IMR-90 (cell line): Measurements from ENCODE around the gene ADAMTS6. TPM values are rescaled to one million over a fixed set of nuclear protein-coding genes. Genes with fewer than 3 reads are reported as not detected.

ENCODE experiments used
- ATAC-seq: fragments of 200-7000 bp; cut with Tn5 transposase; 2 replicates; pipeline ENCODE4 v1.9.1; 2020; ENCODE audit warnings: low read depth, mild to moderate bottlenecking, moderate library complexity
- BruUV-seq: library from RNA; stranded (reverse); fragments of 400-500 nt; replicated peaks from 2 replicates; lab custom pipeline; 2021; lab: Mats Ljungman, UMichigan
- CTCF ChIA-PET: fragments of 300-600 bp; formaldehyde crosslinking; extraction: SDS; loops from one replicate; lab custom pipeline; 2021; ENCODE audit warnings: antibody characterized with exemption; lab: Yijun Ruan, JAX
- POLR2A ChIA-PET: fragments of 300-600 bp; sonication (Branson Sonifier 250); formaldehyde crosslinking; loops from one replicate; lab custom pipeline; 2022; ENCODE audit warnings: antibody characterized with exemption; ENCODE audit not compliant: unreplicated experiment; lab: Charles Lee
- DNase-seq: peaks from one replicate; pipeline ENCODE4 v3.0.0; 2013
- H2AFZ ChIP-seq: replicated peaks from 2 replicates; pipeline ENCODE3; 2013; ENCODE audit warnings: low read length, mild to moderate bottlenecking; ENCODE audit not compliant: poor library complexity
- H2AK5ac ChIP-seq: 2 replicates; pipeline ENCODE4 v1.6.1; 2013; ENCODE audit warnings: low read depth, low read length, inconsistent platforms
- H2AK9ac ChIP-seq: replicated peaks from 2 replicates; pipeline ENCODE3; 2013; ENCODE audit warnings: mild to moderate bottlenecking, low read depth, low read length, moderate library complexity; ENCODE audit not compliant: poor library complexity
- H2BK120ac ChIP-seq: 2 replicates; pipeline ENCODE4 v1.6.1; 2013; ENCODE audit warnings: low read depth, low read length, inconsistent platforms
- H2BK15ac ChIP-seq: 3 replicates; pipeline ENCODE4 v1.6.1; 2013; ENCODE audit warnings: low read depth, low read length, inconsistent platforms
- H2BK20ac ChIP-seq: 2 replicates; pipeline ENCODE4 v1.6.1; 2013; ENCODE audit warnings: low read depth, mild to moderate bottlenecking, inconsistent platforms, low read length, moderate library complexity
- H2BK5ac ChIP-seq: 2 replicates; pipeline ENCODE4 v1.6.1; 2013; ENCODE audit warnings: mild to moderate bottlenecking, low read depth, low read length, inconsistent platforms; ENCODE audit not compliant: poor library complexity, severe bottlenecking
- H3K14ac ChIP-seq: replicated peaks from 2 replicates; pipeline ENCODE4 v1.6.1; 2013; ENCODE audit warnings: low read depth, low read length, inconsistent platforms
- H3K18ac ChIP-seq: 2 replicates; pipeline ENCODE4 v1.6.1; 2013; ENCODE audit warnings: low read depth, low read length, control low read depth
- H3K23ac ChIP-seq: 2 replicates; pipeline ENCODE4 v1.6.1; 2013; ENCODE audit warnings: low read depth, low read length, inconsistent platforms
- H3K27ac ChIP-seq: 2 replicates; pipeline ENCODE4 v1.5.1; 2013; ENCODE audit warnings: mild to moderate bottlenecking, control low read depth, low read length; ENCODE audit not compliant: insufficient read depth
- H3K27me3 ChIP-seq: 2 replicates; pipeline ENCODE4 v1.6.1; 2013; ENCODE audit warnings: low read length; ENCODE audit not compliant: control insufficient read depth, insufficient read depth
- H3K36me3 ChIP-seq: 2 replicates; pipeline ENCODE4 v1.6.1; 2013; ENCODE audit warnings: low read length, mixed read lengths; ENCODE audit not compliant: control insufficient read depth, insufficient read depth
- H3K4ac ChIP-seq: 2 replicates; pipeline ENCODE4 v1.6.1; 2013; ENCODE audit warnings: low read depth, low read length, inconsistent platforms
- H3K4me1 ChIP-seq: 2 replicates; pipeline ENCODE4 v1.6.1; 2013; ENCODE audit warnings: low read length, mixed read lengths; ENCODE audit not compliant: control insufficient read depth, insufficient read depth
- H3K4me2 ChIP-seq: 2 replicates; pipeline ENCODE4 v1.6.1; 2013; ENCODE audit warnings: low read depth, mild to moderate bottlenecking, control low read depth, low read length, moderate library complexity
- H3K4me3 ChIP-seq: 2 replicates; pipeline ENCODE4 v1.5.1; 2013; ENCODE audit warnings: low read depth, mild to moderate bottlenecking, control low read depth, low read length, moderate library complexity; ENCODE audit not compliant: insufficient read depth
- H3K56ac ChIP-seq: 2 replicates; pipeline ENCODE4 v1.6.1; 2013; ENCODE audit warnings: low read length, inconsistent platforms; ENCODE audit not compliant: insufficient read depth; ENCODE audit errors: extremely low read depth
- H3K79me1 ChIP-seq, 2 experiments: 2 replicates each; pipeline ENCODE4 v1.6.1; 2013; ENCODE audit warnings: low read length in 2 of 2, inconsistent platforms in 1 of 2, low read depth in 1 of 2
- H3K9ac ChIP-seq: 2 replicates; pipeline ENCODE4 v1.6.1; 2013; ENCODE audit warnings: low read depth, low read length, control low read depth
- H3K9me1 ChIP-seq: 2 replicates; pipeline ENCODE4 v1.6.1; 2013; ENCODE audit warnings: low read length, inconsistent platforms; ENCODE audit not compliant: insufficient read depth
- H3K9me3 ChIP-seq: 2 replicates; pipeline ENCODE4 v1.6.1; 2013; ENCODE audit warnings: low read length; ENCODE audit not compliant: control insufficient read depth, insufficient read depth
- H4K20me1 ChIP-seq: 2 replicates; pipeline ENCODE4 v1.6.1; 2013; ENCODE audit warnings: low read length, inconsistent platforms; ENCODE audit not compliant: insufficient read depth
- H4K5ac ChIP-seq: 2 replicates; pipeline ENCODE4 v1.6.1; 2013; ENCODE audit warnings: mild to moderate bottlenecking, low read depth, low read length, control low read depth
- H4K8ac ChIP-seq, 2 experiments: 2 replicates each; pipeline ENCODE4 v1.6.1; 2013; ENCODE audit warnings: low read depth in 2 of 2, low read length in 2 of 2, control low read depth in 1 of 2, inconsistent platforms in 1 of 2
- H4K91ac ChIP-seq: 2 replicates; pipeline ENCODE4 v1.6.1; 2013; ENCODE audit warnings: low read depth, low read length, inconsistent platforms; ENCODE audit not compliant: insufficient read depth
- BHLHE40 ChIP-seq: fragments of 150-350 bp; IDR thresholded peaks from 2 replicates; pipeline ENCODE4 v1.6.1; 2016; ENCODE audit warnings: mild to moderate bottlenecking, low read depth, low read length
- CHD1 ChIP-seq: IDR thresholded peaks from 2 replicates; pipeline ENCODE4 v1.6.1; 2012; ENCODE audit warnings: low read depth, low read length, improper control_type of control experiment
- FOS ChIP-seq: fragments of 150-350 bp; IDR thresholded peaks from 2 replicates; pipeline ENCODE4 v1.6.1; 2016; ENCODE audit warnings: low read depth, low read length
- MAFK ChIP-seq: IDR thresholded peaks from 2 replicates; pipeline ENCODE4 v1.6.1; 2012; ENCODE audit warnings: low read depth, low read length, improper control_type of control experiment
- MXI1 ChIP-seq: IDR thresholded peaks from 2 replicates; pipeline ENCODE4 v1.6.1; 2012; ENCODE audit warnings: low read depth, mild to moderate bottlenecking, low read length, moderate library complexity, borderline replicate concordance
- RAD21 ChIP-seq: IDR thresholded peaks from 2 replicates; pipeline ENCODE4 v1.6.1; 2012; ENCODE audit warnings: low read length, improper control_type of control experiment
- RCOR1 ChIP-seq: IDR thresholded peaks from 2 replicates; pipeline ENCODE4 v1.6.1; 2012; ENCODE audit warnings: mild to moderate bottlenecking, low read length, improper control_type of control experiment; ENCODE audit not compliant: insufficient replicate concordance
- dilution Hi-C: fragments of 300-500 bp; cut with HindIII; formaldehyde crosslinking; loops from one replicate; pipeline ENCODE4 v1.14.3; 2018; ENCODE audit warnings: low sequenced_read_pairs; ENCODE audit not compliant: unreplicated experiment
- in situ Hi-C: fragments of 300-500 bp; cut with MboI; formaldehyde crosslinking; loops from 3 replicates; pipeline ENCODE4 v1.14.3; 2019; ENCODE audit warnings: low sequenced_read_pairs, inconsistent platforms, mixed read lengths
- intact Hi-C: fragments of 100-400 bp; cut with micrococcal nuclease; formaldehyde crosslinking; loops from 2 replicates; pipeline ENCODE4 v1.10.0; 2022
- polyA plus RNA-seq, 3 experiments: library from polyadenylated mRNA; depleted of rRNA; stranded (reverse); fragments of >200 nt; gene quantifications; 2 replicates each; pipeline ENCODE4 v1.2.3, GENCODE V29; 2012; ENCODE audit warnings: low replicate concordance in 1 of 3
- total RNA-seq: library from RNA; depleted of rRNA; stranded (reverse); fragments of >200 nt; gene quantifications from 2 replicates; pipeline ENCODE4 v1.2.3, GENCODE V29; 2012
- TF ChIP-seq, protein P1 (sequence below): conservative IDR thresholded peaks from 2 replicates; pipeline ENCODE4 v1.5.1; 2012; ENCODE audit warnings: mild to moderate bottlenecking, low read depth, low read length, improper control_type of control experiment

ADAMTS6 gene
- total and polyA plus RNA-seq, 2 of the 4 experiments (the other 2 are of a cell fraction): 23.9 to 173 TPM

DNA sequence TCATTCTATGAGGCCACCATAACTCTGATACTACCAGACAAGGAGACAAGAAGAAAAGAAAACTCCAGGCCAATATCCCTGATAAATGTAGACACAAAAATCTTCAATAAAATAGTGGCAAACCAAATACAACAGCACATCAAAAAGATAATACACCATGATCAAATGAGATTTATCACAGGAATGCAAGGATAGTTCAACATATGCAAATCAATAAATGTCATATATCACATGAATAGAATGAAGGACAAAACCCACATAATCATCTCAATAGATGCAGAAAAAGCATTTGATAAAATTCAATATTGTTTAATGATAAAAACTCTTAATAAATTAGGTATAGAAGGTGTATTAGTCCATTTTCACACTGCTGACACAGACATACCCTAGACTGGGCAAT lies 139.9 kb downstream of the ADAMTS6 start:
- H4K8ac ChIP-seq: no peak overlapping the region
- no peaks in the 10 kb centered on the region; the same call in 1 of the 2 replicates for H3K9me3 ChIP-seq
- no peak overlapping the region for H4K91ac ChIP-seq
- H3K36me3 ChIP-seq: no peaks in the 10 kb centered on the region
- no peak overlapping the region for H3K4ac ChIP-seq
- H3K23ac ChIP-seq: no peak overlapping the region
- no peaks in the 10 kb centered on the region for H3K27me3 ChIP-seq
- ChIA-PET CTCF (no interaction called here), POLR2A (no interaction called here)
- H3K4me2 ChIP-seq: no peak overlapping the region
- no peak overlapping the region for H4K5ac ChIP-seq
- no peaks in the 10 kb centered on the region for H3K9me1 ChIP-seq
- no peaks in the 10 kb centered on the region for H3K4me1 ChIP-seq
- H3K14ac ChIP-seq: no peak overlapping the region
- DNase-seq (no peak), ATAC-seq (no peak)
- H2AFZ ChIP-seq: no peak overlapping the region
- no peak overlapping the region for H2BK120ac ChIP-seq
- H3K18ac ChIP-seq: no peak overlapping the region
- H4K20me1 ChIP-seq: peaks cover 4% of the 10 kb centered on the region; the same call in 1 of the 2 replicates
- H2BK5ac ChIP-seq: no peak overlapping the region
- H2AK5ac ChIP-seq: no peak overlapping the region
- in situ Hi-C loops (no loop called here), intact Hi-C loops (no loop called here), dilution Hi-C loops (no loop called here)
- no peak overlapping the region for H3K27ac ChIP-seq
- no peak overlapping the region for H2AK9ac ChIP-seq
- no peak overlapping the region for H3K9ac ChIP-seq
- no TSS peak for BruUV-seq
- H2BK15ac ChIP-seq: no peak overlapping the region
- H3K4me3 ChIP-seq: no peak overlapping the region
- H3K56ac ChIP-seq: no peak overlapping the region
- H2BK20ac ChIP-seq: no peak overlapping the region
- peaks cover 9 to 16% of the 10 kb centered on the region in 2 experiments for H3K79me1 ChIP-seq
- TF ChIP-seq RAD21 (no peak), FOS (no peak), RCOR1 (no peak), MXI1 (no peak), BHLHE40 (no peak), CHD1 (no peak), MAFK (no peak)
- TF ChIP-seq, protein P1, sequence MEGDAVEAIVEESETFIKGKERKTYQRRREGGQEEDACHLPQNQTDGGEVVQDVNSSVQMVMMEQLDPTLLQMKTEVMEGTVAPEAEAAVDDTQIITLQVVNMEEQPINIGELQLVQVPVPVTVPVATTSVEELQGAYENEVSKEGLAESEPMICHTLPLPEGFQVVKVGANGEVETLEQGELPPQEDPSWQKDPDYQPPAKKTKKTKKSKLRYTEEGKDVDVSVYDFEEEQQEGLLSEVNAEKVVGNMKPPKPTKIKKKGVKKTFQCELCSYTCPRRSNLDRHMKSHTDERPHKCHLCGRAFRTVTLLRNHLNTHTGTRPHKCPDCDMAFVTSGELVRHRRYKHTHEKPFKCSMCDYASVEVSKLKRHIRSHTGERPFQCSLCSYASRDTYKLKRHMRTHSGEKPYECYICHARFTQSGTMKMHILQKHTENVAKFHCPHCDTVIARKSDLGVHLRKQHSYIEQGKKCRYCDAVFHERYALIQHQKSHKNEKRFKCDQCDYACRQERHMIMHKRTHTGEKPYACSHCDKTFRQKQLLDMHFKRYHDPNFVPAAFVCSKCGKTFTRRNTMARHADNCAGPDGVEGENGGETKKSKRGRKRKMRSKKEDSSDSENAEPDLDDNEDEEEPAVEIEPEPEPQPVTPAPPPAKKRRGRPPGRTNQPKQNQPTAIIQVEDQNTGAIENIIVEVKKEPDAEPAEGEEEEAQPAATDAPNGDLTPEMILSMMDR: no peak
